22Rv1 (cell line): ENCODE measurements around the gene RRP1B.

Experiments
- CTCF ChIP-seq: fragments of 450-650 bp; IDR thresholded peaks from 2 replicates; pipeline ENCODE4 v1.5.1; 2017; ENCODE audit warnings: mild to moderate bottlenecking
- ZFX ChIP-seq: fragments of 450-650 bp; IDR thresholded peaks from 2 replicates; pipeline ENCODE4 v1.6.1; 2017; ENCODE audit warnings: antibody characterized with exemption, borderline replicate concordance

- no peak for TF ChIP-seq CTCF
- TF ChIP-seq ZFX = no peak
Measured at GRCh38 chr21:43627527-43627926, 31.8 kb upstream of the RRP1B start.
